Hypothalamus (tissue), 51 donors: ENCODE results near the gene CAPN9.
"Not testable (repeated sequence)": the region's sequence is repeated elsewhere in the genome, so short reads cannot be mapped to it uniquely, and the experiment has no call there.

Experiments used
- DNase-seq, 51 donors: peaks; one replicate each; lab custom pipeline; 2025; lab: John Stamatoyannopoulos, UW

Gene CAPN9

DNA sequence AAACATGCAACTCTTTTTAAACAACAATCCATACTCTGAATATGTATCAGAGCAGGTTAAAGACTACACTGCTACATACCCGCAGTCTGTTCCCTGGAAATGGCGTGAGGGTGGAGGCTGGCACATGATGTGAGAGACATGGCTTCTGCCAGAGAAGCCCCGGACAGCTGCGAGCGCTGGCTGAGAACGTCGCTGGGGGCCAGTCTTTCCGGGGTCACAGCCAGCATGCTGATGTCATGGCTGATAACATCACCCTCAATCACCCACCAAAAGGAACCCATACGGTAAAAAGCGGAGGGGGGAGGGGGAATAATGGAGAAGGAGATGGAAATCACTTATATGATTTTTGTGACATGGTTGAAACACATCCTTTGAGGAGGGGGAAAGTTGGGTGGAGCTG is 92.0 kb downstream of the CAPN9 start:
- peak in 27 of 51 donors; percentile 13 to 70 (median 54) for DNase-seq

DNA sequence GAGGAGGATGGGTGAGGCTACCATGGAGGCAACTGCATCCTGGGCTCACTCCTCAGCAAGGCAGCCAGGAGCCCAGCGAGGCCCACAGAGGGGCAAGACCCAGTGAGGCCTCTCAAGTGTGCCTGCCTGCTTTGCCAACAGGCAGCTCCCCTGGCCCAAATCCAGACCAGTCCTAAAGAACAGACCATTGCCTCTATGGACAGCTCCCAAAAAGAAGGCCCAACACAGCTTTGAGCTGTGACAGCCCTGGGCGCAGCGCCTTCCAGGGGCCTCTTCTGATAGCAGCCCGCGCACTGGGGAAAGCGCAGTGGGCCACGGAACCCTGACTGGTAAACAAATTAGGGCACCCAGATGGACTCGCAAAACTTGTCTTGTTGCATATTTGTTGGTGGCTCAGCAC is 95.6 kb downstream of the CAPN9 start:
- peak in 6 of 51 donors; percentile 20 to 40 (median 35) for DNase-seq

DNA sequence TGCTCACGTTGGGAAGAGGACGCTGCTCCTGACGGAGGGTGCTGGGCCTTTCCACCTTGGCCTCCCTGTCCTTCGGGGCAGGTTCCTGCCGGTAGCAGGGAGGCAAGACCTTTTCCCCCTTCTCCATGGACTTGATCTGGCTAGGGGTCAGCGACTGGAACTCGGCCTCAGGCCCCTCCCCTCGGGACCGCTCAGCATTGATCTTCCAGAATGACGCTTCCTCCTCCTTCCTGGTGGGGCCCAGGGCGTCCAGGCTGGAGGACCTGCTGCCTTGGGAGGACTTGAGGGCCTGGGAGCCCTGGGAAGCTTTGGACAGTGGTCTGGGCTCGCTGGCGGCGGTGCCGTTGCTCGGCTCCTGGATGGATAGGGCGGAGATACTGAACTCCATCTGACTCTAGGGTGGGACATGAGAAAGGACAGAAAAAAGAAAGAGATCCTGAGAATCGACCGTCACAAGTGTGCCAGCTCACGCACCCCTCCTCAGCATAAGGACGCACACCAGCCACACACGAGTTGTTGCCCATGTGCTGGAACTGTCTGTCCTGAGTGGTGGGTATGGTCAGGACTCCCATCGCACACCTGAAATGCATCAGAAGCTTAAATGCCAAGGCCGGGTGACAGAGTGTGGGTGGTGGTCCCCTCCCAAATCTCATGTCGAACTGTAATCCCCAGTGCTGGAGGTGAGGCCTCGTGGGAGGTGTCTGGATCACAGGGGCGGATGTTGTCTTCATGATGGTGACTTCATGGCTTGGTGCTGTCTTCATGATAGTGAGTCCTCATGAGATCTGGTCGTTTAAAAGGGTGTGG is 96.5 kb downstream of the CAPN9 start:
- DNase-seq = no peak

DNA sequence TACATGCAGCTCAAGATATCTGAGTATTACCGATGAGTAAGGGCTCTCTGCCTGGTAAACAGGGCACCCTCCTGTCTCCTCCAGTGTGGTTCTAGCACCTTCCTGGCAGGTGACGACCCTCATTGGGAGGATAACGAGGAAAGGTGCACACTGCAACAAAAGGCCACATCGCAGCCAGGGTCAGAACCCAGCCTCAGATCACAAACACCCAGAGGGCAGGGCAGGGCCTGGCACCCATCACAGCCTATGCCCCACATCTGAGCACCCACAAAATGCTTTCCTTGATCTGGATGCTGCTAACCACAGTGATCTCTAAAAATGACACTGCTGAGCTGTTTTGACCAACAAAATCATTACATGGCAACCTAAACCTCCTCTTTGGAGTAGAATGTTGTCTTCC is 97.4 kb downstream of the CAPN9 start:
- DNase-seq = no peak

DNA sequence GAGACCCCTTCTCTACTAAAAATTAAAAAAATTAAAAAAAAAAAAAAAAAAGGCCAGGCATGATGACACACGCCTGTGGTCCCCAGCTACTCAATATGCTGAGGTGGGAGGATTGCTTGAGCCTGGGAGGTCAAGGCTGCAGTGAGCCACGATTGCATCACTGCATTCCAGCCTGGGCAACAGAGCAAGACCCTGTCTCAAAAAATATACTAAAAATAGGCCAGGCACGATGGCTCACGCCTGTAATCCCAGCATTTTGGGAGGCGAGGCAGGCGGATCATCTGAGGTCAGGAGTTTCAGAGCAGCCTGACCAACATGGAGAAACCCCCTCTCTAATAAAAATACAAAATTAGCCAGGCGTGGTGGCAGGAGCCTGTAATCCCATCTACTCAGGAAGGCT is 98.0 kb downstream of the CAPN9 start:
- not testable (repeated sequence) for DNase-seq

DNA sequence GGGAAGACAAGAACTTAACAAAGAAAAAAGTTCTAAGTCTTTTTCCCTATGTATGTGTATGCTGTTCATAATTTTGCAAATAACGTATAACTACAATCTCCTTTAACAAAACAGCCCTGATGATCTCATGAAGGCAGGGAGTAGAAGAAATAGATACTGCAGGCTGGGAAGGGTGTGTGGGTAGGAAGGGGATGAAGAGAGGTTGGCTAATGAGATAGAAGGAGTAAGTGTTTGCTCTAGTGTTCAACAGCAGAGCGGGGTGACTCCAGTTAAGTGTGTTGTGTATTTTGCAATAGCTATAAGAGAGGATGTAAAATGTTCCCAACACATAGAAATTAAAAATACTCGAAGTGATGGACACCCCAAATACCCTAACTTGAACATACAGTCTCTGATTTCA is 101.0 kb downstream of the CAPN9 start:
- no peak for DNase-seq

DNA sequence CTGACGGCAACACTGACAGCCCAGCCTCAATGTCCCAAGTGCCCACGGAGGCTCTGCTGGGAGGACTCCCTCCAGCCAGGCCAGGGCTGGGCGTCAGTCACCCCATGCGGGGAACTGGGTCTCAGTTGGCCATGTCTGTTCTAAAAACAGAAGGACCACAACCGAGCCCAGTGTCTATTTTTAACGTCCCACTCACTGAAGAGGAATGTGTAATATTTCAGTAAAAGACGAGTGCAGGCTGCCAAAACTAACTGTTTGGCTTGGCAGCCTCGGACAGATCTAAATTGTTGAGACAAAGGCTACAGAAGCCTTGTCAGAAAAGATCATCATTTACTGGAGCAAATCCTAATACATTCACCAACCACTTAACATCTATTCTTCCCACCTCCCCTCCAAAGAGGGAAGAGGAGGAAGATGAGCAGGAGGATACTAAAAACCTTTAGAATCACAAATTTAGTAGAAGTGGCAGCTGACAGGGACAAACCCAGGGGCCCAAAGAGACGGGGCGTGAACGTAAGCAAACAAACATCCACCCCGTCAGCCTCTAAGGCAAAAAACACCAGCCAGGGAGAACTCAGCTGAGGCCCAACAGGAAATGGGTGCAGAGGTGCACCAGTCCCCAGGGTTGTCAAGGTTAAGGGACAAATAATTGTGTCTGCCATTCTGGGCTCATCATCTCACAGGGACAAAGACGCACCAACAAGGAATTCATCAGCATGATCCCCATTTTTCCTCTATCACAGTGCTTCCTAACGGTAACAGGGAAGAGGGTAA is 102.5 kb downstream of the CAPN9 start:
- peak in 7 of 51 donors; percentile 21 to 61 (median 46) for DNase-seq

DNA sequence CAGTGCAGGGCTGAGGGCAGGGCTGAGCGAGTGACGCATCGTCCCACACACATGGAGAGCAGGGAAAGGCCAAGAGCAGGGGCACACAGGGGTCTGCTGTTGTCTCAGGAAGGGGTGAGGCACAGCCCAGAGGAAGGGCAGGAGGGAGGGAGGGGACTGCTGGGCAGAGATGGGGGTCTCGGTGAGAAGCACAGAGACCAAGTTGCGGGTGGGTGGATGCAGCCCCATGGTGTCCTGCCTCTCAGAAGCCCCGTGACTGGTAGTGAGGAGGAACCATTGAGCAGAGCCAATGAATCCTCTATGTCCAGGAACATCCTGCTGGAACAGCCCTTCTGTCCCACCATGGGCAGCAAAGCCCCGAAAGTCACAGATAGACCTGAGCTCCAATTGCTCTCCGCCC is 103.4 kb downstream of the CAPN9 start:
- DNase-seq = no peak

DNA sequence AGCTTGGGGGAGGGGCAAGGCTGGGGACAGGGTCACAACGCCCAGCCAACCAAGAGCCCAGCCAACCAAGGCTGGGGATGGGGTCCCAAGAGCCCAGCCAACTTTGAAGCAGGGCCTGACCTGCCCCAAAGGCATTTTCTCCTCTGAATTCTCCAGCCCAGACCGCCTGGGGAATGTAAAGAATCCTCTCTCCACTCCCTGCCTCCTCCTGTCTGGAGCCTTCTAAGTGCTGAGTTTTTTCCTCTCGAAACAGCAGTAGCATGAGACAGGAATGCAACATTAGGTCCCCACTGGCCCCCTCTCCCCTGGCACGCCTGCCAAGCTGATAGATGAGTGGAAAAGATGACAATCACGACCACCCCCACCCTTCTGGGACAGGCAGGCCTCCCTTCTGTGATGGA is 104.1 kb downstream of the CAPN9 start:
- no peak for DNase-seq
